GM23248 (cell line): ENCODE data around the gene ELFN1. TPM values are rescaled to one million over a fixed set of nuclear protein-coding genes. Genes with fewer than 3 reads are reported as not detected.
A peak's percentile ranks its signal among the peaks of the same experiment; 100 is the strongest.

ENCODE experiments used
- DNase-seq: peaks from one replicate; pipeline ENCODE4 v3.0.0-alpha.2; 2015
- H2AFZ ChIP-seq: fragments of 200-600 bp; sonication (generic); 2 replicates; pipeline ENCODE4 v1.6.1; 2016; ENCODE audit warnings: antibody characterized with exemption
- H3F3A ChIP-seq: fragments of 200-600 bp; sonication (generic); 2 replicates; pipeline ENCODE4 v1.6.1; 2016; ENCODE audit warnings: mild to moderate bottlenecking, antibody characterized with exemption, mixed run types; ENCODE audit not compliant: insufficient read depth
- H3K27ac ChIP-seq: fragments of 200-600 bp; sonication (generic); 2 replicates; pipeline ENCODE4 v1.5.1; 2016; ENCODE audit warnings: mild to moderate bottlenecking
- H3K27me3 ChIP-seq: fragments of 200-600 bp; sonication (generic); replicated peaks from 2 replicates; pipeline ENCODE4 v1.6.1; 2016; ENCODE audit warnings: mild to moderate bottlenecking; ENCODE audit not compliant: insufficient read depth
- H3K36me3 ChIP-seq: fragments of 200-600 bp; sonication (generic); 2 replicates; pipeline ENCODE4 v1.6.1; 2016; ENCODE audit warnings: low read depth, mild to moderate bottlenecking
- H3K4me1 ChIP-seq: fragments of 200-600 bp; sonication (generic); 2 replicates; pipeline ENCODE4 v1.6.1; 2016; ENCODE audit warnings: mild to moderate bottlenecking; ENCODE audit not compliant: insufficient read depth
- H3K4me2 ChIP-seq: fragments of 200-600 bp; sonication (generic); one replicate; pipeline ENCODE4 v1.6.1; 2016; ENCODE audit warnings: mild to moderate bottlenecking; ENCODE audit not compliant: unreplicated experiment
- H3K4me3 ChIP-seq: fragments of 200-600 bp; sonication (generic); 2 replicates; pipeline ENCODE4 v1.5.1; 2016; ENCODE audit warnings: mild to moderate bottlenecking
- H3K79me2 ChIP-seq: fragments of 200-600 bp; sonication (generic); 2 replicates; pipeline ENCODE4 v1.6.1; 2016; ENCODE audit warnings: mild to moderate bottlenecking; ENCODE audit not compliant: insufficient read depth
- H3K9ac ChIP-seq: fragments of 200-600 bp; sonication (generic); 2 replicates; pipeline ENCODE4 v1.6.1; 2016; ENCODE audit warnings: mild to moderate bottlenecking
- H3K9me2 ChIP-seq: fragments of 200-600 bp; sonication (generic); 2 replicates; pipeline ENCODE4 v1.6.1; 2016; ENCODE audit warnings: mixed run types, mild to moderate bottlenecking, moderate library complexity; ENCODE audit not compliant: insufficient read depth
- H3K9me3 ChIP-seq: fragments of 200-600 bp; sonication (generic); one replicate; pipeline ENCODE4 v1.6.1; 2017; ENCODE audit warnings: low read depth
- H4K20me1 ChIP-seq: fragments of 200-600 bp; sonication (generic); 2 replicates; pipeline ENCODE4 v1.6.0; 2016; ENCODE audit not compliant: insufficient read depth
- EZH2 ChIP-seq: fragments of 200-600 bp; sonication (generic); IDR thresholded peaks from 2 replicates; pipeline ENCODE4 v1.6.1; 2018; ENCODE audit warnings: antibody characterized with exemption, mild to moderate bottlenecking; ENCODE audit not compliant: insufficient read depth, poor library complexity, severe bottlenecking
- EZH2phosphoT487 ChIP-seq: fragments of 200-600 bp; sonication (generic); IDR thresholded peaks from 2 replicates; pipeline ENCODE4 v1.6.1; 2018; ENCODE audit warnings: antibody characterized with exemption, moderate library complexity, mild to moderate bottlenecking, low read depth; ENCODE audit not compliant: insufficient read depth
- WGBS, 2 experiments: methylation state at CpG; one replicate each; pipeline ENCODE4 v1.1.6; 2015 to 2017; ENCODE audit warnings: low lambda C conversion rate in 2 of 2, low coverage in 1 of 2; ENCODE audit errors: missing lambda C conversion rate in 2 of 2; 5-methylcytosine and 5-hydroxymethylcytosine counted together
- in situ Hi-C: fragments of 300-500 bp; cut with MboI; formaldehyde crosslinking; loops from 2 replicates; pipeline ENCODE4 v1.15.0; 2020
- polyA plus RNA-seq: library from polyadenylated mRNA; unstranded; fragments of >200 nt; fragmentation: Nextera tagmentation; extraction: Ambion mirVana; gene quantifications from 2 replicates; pipeline ENCODE4 v1.2.1, GENCODE V29; 2016
- total RNA-seq: library from RNA; depleted of rRNA; stranded (reverse); fragments of >200 nt; shearing (Covaris generic); gene quantifications from 2 replicates; pipeline ENCODE4 v1.2.3, GENCODE V29; 2014

Gene ELFN1
- total and polyA plus RNA-seq, 2 experiments from 2014 or later, result 0.13 to 6.2 TPM

- no peak overlapping the region for H3K4me2 ChIP-seq
- no peaks in the 10 kb centered on the region; the same call in 1 of the 2 replicates for H3F3A ChIP-seq
- 62 to 70% methylated on average over 21 to 25 of the region's 25 CpGs for WGBS, 2 experiments
- no peaks in the 10 kb centered on the region for H3K79me2 ChIP-seq
- no peaks in the 10 kb centered on the region for H3K9me2 ChIP-seq
- TF ChIP-seq EZH2phosphoT487, result no peak
- TF ChIP-seq EZH2, result no peak
- no peaks in the 10 kb centered on the region for H3K36me3 ChIP-seq
- H4K20me1 ChIP-seq, result no peaks in the 10 kb centered on the region
- H2AFZ ChIP-seq, result no peak overlapping the region
- H3K4me3 ChIP-seq, result no peak overlapping the region
- no peak overlapping the region for H3K27ac ChIP-seq
- DNase-seq, result no peak
- H3K9ac ChIP-seq, result no peak overlapping the region
- no peaks in the 10 kb centered on the region for H3K27me3 ChIP-seq
- in situ Hi-C loops, result no loop called here
- H3K4me1 ChIP-seq, result no peaks in the 10 kb centered on the region
- H3K9me3 ChIP-seq, result no peaks in the 10 kb centered on the region
Measured at GRCh38 chr7:1693419-1693990, 23.4 kb downstream of the ELFN1 start.

DNA sequence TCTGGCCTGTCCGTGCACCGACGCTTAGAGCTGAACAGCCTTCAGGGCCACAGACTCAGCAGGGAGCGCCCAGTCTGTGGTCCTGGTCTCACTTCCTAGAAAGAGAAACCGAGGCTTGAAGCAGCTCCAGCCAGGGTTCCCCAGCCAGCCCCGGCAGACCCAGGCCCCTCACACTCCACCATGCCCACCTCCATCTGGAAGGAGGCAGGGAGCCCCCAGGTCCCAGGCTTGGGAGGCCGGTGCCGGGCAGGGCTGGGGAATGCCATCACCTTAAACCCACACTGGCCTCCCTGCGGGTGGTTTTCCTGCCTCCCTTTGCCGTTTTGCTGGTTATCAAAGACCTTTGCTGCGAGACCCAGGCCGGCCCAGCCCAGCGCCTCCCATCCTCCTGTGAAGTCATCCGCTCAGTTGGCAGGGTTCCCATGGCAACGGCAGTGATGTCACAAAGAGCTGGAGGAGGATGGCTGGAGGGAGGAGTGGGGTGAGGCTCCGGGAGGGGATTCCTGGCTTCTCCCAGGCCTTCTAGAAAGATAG, 24.0 kb downstream of the ELFN1 start:
- H3K27me3 ChIP-seq, result no peaks in the 10 kb centered on the region
- H3K4me1 ChIP-seq, result no peaks in the 10 kb centered on the region
- no peaks in the 10 kb centered on the region for H3K9me2 ChIP-seq
- H3K4me3 ChIP-seq, result no peak overlapping the region
- H2AFZ ChIP-seq, result no peak overlapping the region
- H3K4me2 ChIP-seq, result no peak overlapping the region
- TF ChIP-seq EZH2phosphoT487 (no peak), EZH2 (no peak)
- no peaks in the 10 kb centered on the region; the same call in 1 of the 2 replicates for H3F3A ChIP-seq
- in situ Hi-C loops, result no loop called here
- H3K9me3 ChIP-seq, result no peaks in the 10 kb centered on the region
- no peak overlapping the region for H3K27ac ChIP-seq
- DNase-seq, result peak; percentile 24
- no peaks in the 10 kb centered on the region for H4K20me1 ChIP-seq
- no peaks in the 10 kb centered on the region for H3K36me3 ChIP-seq
- 58 to 71% methylated on average over 14 to 15 of the region's 16 CpGs for WGBS, 2 experiments
- no peaks in the 10 kb centered on the region for H3K79me2 ChIP-seq
- H3K9ac ChIP-seq, result no peak overlapping the region

DNA sequence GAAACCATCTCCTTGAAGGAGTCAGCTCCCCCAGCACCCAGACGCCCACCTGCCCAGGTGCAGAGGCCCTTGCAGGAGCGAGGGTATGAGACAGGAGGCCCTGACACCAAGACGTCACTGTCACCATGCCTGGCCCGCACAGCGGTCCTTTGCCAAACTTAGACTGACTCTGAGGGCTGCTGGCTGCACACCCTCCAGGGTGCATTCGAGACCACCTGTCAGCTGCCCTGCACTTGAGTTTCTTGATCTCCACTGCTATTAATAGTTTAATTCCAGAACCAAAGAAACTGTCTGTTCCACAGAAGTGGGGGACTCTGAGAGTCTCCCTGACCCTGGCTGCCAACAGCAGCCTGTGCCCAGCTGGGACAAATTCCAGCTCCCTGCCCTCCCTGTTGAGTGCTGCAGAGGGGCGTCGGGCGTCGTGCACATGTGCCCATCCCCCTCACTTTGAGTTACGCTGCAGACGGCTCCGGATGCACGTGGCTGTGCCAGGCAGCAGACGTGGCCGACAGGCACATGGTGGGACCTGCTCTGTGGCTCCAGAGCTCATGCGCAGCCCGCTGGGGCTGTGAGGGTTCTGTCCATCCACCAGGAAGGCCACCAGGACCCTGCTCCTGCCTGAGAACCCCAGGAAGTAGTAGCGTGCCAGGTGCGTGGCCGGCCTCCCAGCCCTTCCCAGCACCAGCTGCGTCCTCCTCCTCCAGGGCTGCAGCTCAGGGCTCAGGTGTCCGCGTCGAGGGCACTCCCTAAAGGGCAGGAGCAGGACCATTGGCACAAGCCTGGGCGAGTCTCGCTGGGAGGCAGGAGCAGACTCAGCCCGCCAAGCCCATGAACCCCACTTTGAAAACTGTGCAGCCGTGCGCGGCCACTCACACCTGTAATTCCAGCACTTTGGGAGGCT, 24.8 kb downstream of the ELFN1 start:
- H3K4me3 ChIP-seq, result no peak overlapping the region
- no peaks in the 10 kb centered on the region for H4K20me1 ChIP-seq
- H3K9ac ChIP-seq, result no peak overlapping the region
- H3K9me2 ChIP-seq, result no peaks in the 10 kb centered on the region
- H3K9me3 ChIP-seq, result no peaks in the 10 kb centered on the region
- no peaks in the 10 kb centered on the region for H3K4me1 ChIP-seq
- H3F3A ChIP-seq, result no peaks in the 10 kb centered on the region; the same call in 1 of the 2 replicates
- H3K27ac ChIP-seq, result no peak overlapping the region
- H2AFZ ChIP-seq, result no peak overlapping the region
- DNase-seq, result no peak
- H3K4me2 ChIP-seq, result no peak overlapping the region
- no peaks in the 10 kb centered on the region for H3K79me2 ChIP-seq
- 79 to 80% methylated on average over 31 of the region's 31 CpGs for WGBS, 2 experiments
- H3K27me3 ChIP-seq, result no peaks in the 10 kb centered on the region
- TF ChIP-seq EZH2phosphoT487 (no peak), EZH2 (no peak)
- H3K36me3 ChIP-seq, result no peaks in the 10 kb centered on the region
- in situ Hi-C loops, result no loop called here

DNA sequence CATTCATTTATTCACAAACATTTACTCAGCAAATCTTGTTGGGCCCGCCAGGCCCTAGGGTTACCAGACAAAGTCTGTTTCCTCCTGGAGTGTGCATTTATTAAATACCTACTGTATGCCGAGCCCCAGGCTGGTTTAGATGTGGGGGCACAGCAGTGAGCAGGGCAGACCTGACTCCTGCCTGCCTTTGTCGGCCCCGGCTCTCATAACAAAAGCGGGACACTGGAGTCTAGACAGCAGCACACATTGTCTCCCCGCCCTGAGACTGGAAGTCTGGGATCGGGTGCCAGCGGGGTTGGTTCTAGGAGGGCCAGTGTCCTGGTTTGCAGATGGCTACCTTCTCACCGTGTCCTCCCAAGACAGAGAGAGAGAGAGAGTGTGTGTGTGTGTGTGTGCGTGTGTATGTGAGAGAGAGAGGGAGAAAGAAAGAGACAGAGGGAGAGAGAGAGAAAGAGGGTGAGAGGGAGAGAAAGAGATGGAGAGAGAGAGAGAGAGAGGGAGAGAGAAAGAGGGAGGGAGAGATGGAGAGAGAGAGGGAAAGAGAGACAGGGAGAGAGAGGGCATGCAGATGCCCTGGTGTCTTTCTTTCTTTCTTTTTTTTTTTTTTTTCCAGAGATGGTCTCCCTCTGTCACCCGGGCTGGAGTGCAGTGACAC, 25.9 kb downstream of the ELFN1 start:
- Histone ChIP-seq H3K79me2 (no peaks in the 10 kb centered on the region), H3F3A (no peaks in the 10 kb centered on the region; the same call in 1 of the 2 replicates), H3K4me2 (no peak overlapping the region), H3K4me1 (no peaks in the 10 kb centered on the region), H3K9me2 (no peaks in the 10 kb centered on the region), H4K20me1 (no peaks in the 10 kb centered on the region), H3K9me3 (no peaks in the 10 kb centered on the region), H3K9ac (no peak overlapping the region), H3K27me3 (no peaks in the 10 kb centered on the region), H2AFZ (no peak overlapping the region), H3K36me3 (no peaks in the 10 kb centered on the region), H3K27ac (no peak overlapping the region), H3K4me3 (no peak overlapping the region)
- WGBS, 2 experiments, result 62 to 68% methylated on average over 11 of the region's 11 CpGs
- no peak for DNase-seq
- TF ChIP-seq EZH2phosphoT487 (no peak), EZH2 (no peak)
- in situ Hi-C loops, result no loop called here
